Urothelium cell line (cell line): ENCODE data around the gene ZBTB17.
A peak's percentile ranks its signal among the peaks of the same experiment; 100 is the strongest.

Experiments used
- DNase-seq: peaks from one replicate; pipeline ENCODE4 v3.0.0; 2011; ENCODE audit warnings: low spot score, mixed read lengths
- FAIRE-seq: peaks from 2 replicates; lab custom pipeline; 2011; peaks lifted over from hg19 to GRCh38; lab: Jason Lieb, UNC

The ZBTB17 gene

GRCh38 chr1:15948595-15949452, 27.1 kb downstream of the ZBTB17 start:
- DNase-seq (peak; percentile 79), FAIRE-seq (no peak)

- DNase-seq (no peak), FAIRE-seq (no peak)
These were observed 27.8 kb downstream of the ZBTB17 start for GRCh38 chr1:15948091-15948591.

DNA sequence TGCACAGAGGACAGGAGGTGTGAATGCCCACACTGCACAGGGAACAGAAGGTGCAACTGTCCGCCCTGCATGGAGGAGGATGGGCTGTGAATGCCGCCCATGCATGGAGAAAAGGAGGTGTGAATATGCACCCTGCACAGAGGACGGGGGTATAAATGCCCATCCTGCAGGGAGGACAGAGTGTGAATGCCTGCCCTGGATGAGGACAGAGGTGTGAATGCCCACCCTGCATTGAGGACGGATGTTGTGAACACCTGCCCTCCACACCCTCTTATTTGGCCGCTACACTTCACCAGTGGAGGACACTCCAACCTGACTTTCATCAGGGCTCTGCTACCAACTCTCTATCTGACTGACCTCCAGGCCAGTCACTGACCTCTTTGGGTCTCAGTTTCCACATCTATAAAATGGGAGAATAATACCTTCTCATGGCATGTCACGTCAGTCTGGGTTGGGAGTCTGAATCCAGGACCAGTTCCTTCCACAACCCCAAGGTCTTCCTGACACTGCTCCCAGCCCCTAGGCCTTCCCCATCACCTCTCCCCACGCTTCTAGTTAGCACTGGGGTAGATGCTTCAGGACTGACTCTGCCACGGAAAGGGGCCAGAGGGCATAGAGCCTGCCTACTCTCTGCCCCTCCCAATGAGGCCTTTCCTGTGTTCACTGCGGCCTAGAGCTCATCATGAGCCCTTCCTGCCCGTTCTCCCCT, 28.4 kb downstream of the ZBTB17 start:
- no peak for FAIRE-seq
- no peak for DNase-seq

DNA sequence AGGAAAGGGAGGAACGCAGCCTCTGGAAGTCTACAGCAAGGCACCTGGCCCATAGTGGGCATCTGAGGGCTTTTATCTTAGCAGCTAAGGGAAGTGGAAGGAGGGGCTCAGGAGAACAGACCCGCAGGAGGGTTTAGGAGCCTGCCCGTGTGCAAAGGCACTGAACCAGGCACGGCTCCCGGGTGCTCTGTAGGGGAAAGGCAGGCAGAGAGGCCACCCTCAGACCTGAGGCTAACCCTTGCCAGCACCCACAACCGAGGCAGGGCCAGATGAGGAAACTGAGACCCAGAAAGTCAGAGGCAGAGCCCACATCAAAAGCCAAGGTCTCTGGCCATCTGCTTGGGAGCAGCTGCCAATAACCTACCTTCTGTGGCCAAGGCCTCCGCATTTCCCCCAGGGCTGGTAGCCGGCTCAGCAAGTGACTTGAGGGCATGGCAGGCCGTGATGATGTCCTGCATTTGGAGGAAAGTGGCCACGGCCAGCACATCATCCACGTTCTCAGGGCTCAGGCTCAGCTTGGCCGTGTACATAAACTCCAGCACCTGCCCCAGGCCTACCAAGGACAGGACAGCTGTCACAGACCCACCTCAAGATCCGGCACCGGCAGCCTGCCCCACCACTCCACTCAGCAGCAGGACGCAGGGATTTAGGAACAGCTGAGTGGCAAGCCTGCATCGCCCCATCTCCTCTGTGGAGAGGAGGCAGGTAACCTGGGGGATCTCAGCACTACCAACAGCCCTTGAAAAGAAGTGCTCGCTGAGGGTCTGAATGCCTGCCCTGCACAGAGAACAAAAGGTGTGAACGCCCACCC, 29.1 kb downstream of the ZBTB17 start:
- DNase-seq (no peak), FAIRE-seq (no peak)

GRCh38 chr1:15945832-15946448, 30.0 kb downstream of the ZBTB17 start:
- DNase-seq (no peak), FAIRE-seq (peak; percentile 46)

GRCh38 chr1:15945011-15945831, 30.7 kb downstream of the ZBTB17 start:
- FAIRE-seq: no peak
- no peak for DNase-seq

DNA sequence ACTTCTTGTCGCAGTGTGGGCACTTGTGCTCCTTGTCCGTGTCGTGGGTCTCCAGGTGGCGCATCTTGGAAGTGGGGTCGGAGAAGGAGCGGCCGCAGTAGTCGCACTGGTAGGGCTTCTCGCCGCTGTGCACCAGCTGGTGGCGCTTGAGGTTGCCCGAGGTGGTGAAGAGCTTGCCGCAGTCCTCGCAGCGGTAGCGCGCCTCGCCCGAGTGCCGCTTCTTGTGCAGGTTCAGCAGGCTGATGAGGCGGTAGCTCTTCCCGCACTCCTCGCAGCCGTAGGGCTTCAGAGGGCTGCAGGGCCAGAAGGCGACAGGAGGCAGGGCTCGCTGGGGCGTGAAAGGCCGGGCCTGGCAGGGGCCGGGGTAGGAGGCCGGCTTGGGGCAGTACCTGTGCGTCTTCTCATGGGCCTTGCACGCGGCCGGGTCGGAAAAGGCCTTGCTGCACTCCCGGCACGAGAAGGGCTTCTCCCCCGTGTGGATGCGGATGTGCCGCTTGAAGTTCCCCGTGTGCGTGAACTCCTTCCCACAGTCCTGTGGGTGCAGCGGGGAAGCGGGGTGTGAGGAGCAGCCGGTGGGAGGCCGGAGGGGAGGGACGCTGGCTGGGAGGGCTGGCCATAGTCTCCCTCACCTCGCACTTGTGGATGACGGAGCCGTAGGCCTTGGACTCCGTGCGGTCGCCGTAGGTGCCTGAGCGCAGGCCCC, 31.4 kb downstream of the ZBTB17 start:
- DNase-seq (no peak), FAIRE-seq (no peak)

DNA sequence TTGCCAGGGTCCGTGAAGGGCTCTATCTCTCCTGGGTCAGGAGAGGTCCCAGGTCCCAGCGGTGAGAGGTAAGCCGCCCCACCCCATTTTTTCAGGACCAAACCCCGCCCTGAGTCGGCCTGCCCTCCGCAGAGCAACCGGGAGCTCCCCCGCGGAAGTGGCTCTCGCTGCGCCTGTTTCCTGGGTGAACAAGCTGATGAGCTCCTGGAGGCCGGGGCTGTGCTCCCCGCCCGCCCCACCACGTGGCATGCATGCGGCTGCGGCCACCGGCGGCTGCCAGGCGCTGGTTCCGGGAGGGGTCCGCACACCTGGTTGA, 32.0 kb downstream of the ZBTB17 start:
- no peak for FAIRE-seq

GRCh38 chr1:15943328-15943991, 32.4 kb downstream of the ZBTB17 start:
- no peak for FAIRE-seq
- DNase-seq: no peak

More for the DNA sequence above, 32.0 kb downstream of the ZBTB17 start:
- no peak for DNase-seq

DNA sequence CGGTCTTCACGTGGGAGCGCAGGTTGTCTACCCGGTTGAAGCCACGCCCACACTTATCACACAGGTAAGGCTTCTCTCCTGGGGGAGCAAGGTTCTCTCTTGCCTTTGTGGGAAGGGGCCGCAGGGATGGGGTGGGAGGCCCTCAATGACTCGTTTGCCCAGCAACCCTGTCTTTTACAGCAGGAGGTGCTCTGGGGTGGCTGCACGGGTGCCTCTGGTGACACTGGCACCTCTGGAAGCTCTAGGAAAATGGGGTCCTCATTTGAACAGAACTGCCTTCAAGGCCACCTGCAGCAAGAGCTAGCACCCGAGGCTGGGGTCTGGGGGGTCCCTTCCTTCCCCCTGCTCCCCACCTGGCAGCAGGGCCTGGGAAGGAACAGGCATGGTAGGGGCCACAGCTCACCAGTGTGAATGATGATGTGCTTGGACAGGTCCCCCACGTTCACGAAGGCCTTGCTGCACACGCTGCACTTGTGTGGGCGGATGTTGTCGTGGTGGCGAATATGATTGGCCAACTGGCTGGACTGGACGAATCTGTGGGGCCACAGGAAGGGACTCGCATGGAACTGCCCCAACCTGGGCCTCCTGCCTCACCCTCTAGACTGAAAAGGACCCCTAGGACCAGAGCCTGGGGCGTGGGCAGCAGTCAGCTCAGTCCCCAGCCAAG, 33.1 kb downstream of the ZBTB17 start:
- no peak for DNase-seq
- FAIRE-seq: no peak

DNA sequence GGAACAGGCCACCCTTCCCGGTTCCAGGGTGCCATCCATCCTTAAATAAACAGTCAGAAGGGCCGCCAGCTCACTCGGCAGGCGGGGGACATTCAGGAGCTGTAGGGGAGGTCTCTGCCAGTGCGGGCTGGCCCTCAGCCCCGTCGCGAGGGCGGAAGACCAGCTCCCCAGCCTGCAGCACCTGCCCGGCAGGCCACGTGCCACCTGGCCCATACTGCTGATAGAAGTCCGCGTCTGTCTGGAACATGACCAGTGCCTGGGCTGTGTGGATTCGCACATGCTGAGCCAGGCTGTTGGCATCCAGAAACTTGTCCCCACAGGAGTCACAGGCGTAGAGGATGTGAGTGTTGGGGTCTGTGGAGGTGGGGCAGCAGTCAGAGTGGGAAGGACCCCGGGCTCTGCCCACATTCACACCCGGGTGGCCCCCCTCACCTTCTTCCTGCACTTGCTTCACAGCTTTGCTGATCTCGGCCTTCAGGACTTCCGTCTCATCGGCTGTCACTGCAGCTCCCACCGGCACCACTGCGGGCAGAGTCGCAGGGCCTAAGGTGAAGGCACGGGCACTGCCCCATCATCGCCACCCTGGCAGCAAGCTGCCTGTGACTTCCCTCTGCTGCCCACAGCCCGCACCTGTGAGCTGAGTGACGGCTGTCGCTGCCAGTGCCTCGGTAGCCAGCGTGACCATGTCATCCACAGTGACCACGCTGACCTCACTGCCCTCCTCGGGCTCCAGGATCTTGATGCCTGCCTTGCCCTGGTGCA, 33.8 kb downstream of the ZBTB17 start:
- FAIRE-seq (no peak), DNase-seq (no peak)

DNA sequence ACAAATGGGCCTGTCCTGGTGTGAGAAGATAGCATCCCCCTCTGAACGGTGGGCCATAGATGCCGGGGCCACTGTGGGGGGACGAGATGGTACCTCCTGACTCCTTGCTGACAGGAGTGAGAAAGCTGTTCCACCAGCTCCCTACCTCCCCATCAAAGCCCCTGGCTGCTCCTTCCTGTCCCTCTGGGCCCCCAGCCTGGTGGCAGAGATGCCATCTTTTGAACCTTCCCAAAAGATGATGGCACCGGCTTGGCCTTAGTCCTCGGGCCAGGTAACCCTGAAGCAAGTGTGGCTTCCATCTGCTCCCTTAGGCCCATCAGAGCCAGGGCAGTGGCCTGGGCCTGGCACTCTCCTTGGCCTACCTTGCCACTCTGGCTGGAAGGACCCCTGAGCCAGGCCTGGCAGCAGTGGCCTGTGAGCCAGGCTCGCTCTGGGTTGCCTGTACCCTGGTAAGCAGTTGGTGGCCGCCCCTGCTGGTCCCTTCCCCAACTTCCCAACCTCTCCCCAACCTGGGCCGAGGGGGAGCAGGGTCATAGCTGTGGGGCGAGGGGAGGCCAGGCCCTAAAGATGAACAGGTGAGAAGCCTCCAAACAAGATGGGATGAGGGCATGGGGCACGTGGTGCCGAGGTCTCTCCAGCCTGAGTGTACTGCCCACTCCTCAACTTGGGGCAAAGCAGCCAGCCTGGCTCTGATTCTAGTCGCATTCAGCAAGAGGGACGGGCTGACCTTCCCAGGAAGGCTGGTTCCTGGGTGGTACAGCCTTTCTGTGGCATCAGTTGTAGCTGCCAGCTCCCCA, 34.7 kb downstream of the ZBTB17 start:
- FAIRE-seq (no peak), DNase-seq (no peak)

- DNase-seq (no peak), FAIRE-seq (no peak)
These were observed 35.5 kb downstream of the ZBTB17 start for GRCh38 chr1:15940110-15941043.

GRCh38 chr1:15939181-15940109, 36.5 kb downstream of the ZBTB17 start:
- no peak for DNase-seq

More at GRCh38 chr1:15939181-15940109, 36.5 kb downstream of the ZBTB17 start:
- no peak for FAIRE-seq
